Stimulated activated CD4-positive, alpha-beta T cell treated with anti-CD3 and anti-CD28 coated beads, Interleukin-1b, Interleukin-23, amount 100 ng/mL, for 1 hour (primary cell): ENCODE measurements around the gene CAMKV.
"Not testable (repeated sequence)": the region's sequence is repeated elsewhere in the genome, so short reads cannot be mapped to it uniquely, and the experiment has no call there.

Source experiments
- DNase-seq, 2 donors: peaks; one replicate each; pipeline ENCODE4 v3.0.0-alpha.2; 2020; ENCODE audit warnings: low read depth in 2 of 2

Gene CAMKV

DNA sequence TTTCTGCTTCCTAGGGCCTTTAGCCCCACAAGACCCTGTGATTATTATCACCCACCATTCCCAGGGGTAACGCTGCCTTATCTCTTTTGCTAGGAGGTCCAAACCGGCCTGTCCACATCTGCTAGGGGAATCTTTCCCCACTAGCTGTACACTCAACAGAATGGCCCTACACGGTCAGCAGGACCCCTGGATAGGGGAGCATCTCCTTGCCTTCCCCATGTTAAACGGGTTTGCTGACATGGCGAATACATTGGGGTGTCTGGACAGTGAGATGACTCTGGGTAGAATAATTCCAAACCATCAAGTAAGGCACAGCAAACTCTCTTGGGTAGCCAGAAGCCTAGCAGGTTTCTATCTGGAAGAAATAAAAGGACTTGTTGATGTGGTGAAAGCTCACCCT, 14.0 kb downstream of the CAMKV start:
- DNase-seq = no peak

DNA sequence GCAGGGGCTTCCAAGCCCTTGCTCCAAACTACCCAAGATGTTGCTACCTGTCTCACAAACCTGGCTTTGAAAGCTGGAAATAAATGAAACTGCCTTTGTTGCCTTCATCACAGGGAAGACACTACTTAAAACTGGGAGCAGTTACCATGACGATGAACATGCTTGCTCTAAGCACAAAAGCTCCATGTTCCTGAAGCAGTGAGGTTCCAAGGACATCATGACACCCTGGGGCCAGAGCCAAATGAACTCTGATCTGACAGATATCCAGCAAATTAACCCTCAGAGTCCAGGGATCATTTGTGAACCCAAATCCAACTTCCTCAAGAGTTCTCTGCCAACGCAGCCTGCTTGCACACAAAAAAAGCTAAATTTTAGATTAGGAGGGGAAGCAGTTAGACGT, 24.0 kb downstream of the CAMKV start:
- DNase-seq = no peak

DNA sequence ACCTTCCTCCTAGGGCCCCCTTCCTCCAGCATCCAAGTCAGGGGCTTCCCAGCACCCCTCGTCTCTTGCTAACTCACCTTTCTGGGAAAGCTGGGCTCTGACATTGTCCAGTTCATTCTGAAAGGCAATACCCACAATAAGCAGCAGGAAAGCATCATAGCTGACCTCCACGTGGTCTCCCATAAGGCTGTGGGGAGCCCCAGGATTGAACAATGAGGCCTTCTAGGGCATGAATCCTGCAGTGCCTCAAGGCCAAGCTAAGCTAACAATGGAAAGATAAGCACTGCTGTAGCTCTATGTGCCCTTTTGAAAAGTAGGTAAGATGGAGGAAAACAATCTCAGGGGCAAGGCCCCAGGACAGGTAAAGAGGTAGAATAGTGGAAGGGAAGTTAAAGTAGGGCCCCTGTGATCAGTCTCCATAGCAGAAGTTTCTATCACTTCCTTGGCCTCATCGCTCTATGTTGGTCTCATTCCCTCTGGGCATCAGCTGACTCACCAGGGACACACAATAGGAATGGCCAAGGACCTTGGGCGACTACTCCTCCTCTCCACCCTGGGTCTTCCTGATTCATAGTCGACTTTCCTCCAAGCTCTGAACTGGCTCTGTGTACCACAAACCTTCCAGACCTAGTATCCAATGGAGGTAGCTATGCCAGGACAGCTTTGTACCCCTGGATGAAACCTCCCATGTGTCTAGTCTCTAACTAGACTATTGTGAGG, 25.1 kb downstream of the CAMKV start:
- DNase-seq = no peak

DNA sequence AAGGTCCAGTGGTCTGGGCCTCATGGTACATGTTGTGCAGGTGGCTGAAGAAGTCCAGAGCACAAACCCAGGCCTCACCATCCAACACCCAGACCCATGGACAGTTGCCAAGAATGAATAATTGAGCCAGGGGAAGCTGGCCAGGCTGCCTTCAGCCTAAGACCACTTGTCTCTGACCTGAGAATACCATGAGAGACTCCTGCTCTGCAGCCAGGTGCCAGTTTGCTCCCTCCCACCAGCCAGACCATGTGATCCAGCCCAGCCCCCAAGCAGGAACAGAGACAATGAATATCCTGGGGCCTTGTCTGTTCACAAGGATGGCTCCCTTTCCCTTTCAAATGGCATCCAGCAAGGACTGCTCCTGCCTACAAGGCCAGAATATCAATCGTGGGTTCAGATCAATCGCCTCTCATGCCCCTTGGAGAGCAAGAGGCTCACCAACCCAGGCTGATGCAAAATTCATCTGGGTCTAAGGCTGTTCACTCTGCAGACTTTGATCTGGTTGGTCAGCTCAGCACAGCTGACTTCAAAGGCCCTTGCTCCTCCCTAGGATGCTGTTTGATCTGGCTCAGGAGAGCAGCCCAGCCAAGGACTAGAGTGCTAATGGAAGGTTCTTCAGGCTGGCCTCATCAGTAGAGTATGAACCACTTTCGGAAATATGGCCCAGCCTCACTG, 26.7 kb downstream of the CAMKV start:
- DNase-seq = no peak

DNA sequence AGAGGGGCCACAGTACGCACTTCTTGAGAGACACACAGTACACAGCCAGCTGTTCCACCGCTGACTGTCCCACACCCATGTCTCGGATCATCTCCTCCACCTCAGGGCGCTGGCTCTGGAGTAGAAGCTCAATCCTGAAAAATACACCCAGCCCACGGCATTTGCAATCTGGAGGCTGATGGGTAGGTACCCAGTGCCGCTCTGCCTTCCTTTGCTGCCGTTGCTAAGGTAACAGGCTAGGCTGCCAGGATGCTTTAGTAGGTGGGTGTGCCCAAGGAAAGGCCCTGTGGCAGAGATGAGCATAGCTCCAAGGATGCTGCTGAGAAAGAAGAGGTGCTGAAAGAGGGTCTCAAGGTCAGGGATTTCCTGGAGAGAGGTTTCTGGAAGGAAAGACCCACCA, 27.9 kb downstream of the CAMKV start:
- no peak for DNase-seq

DNA sequence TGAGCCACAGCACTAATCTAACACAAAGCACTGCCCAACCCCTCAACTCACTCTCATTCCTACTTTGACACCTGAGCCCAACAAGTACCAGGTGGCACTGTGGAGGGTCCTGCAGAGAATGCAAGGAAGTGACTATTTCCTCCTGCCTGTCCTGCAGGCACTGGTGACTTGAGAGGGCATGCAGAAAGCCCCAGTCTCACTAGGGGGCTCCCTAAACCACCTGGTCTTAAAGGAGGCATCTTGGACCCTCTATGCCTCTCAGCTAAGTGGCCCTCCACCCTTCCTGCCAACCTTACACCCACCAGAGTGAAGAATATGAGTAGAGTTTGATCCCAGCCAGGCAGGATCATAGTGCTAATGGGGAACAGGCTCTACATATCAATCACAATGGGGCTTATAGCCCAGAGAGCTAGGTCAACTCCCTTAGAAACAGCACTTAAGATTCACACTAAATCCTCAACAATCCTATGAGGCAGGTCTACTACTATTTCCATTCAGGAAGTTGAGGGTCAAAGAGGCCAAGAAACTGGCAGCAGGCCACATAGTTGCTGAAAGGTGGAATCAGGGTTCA, 28.5 kb downstream of the CAMKV start:
- no peak for DNase-seq

DNA sequence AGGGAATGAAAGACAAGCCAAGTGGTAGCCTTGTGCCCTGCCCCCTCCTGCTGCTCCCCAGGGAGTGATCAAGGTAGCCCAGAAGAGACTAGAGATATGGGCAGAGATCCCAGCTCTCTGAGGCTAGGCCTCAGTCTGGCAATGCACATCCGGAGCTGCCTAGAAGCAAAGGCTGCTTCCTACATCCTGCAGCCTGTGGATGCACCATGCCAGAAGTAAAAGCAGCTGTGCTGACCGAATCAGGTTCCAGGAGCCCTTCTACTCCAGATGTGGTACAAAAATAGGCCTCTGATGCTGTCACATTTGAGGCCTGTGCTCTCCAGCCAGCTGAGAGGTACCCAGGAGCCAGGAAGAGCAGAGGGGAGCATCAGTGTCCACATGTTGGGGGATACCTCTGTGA, 29.3 kb downstream of the CAMKV start:
- no peak for DNase-seq

DNA sequence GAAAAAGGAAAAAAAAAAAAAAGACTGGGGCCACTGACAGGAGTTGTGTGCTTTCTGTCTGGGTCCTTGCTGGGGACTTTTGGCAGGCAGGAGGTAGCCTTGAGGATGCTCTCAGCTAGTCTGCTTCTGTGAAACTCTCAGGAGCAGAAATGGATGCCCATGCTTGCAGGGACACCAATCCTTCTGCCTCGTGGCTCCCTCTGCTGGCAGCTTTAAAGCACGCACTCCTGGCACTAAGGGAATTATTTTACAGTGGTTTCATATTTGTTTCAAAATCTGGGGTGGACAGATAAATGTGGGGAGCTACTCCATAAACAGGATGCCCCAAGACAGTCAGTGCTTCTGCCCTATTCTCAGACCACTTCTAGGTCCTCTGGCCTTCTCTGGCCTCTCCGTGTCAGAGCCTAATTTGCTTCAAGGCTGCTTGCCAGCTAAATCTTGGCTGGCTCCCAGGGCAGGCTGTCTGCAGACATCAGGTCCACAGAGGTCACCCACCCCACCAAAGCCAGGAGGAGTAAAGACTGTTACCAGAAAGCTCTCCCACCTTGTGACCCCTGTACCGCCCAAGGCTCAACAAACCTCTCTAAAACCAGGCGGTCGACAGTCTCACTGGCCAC, 30.4 kb downstream of the CAMKV start:
- peak; percentile 65 to 68 for DNase-seq

DNA sequence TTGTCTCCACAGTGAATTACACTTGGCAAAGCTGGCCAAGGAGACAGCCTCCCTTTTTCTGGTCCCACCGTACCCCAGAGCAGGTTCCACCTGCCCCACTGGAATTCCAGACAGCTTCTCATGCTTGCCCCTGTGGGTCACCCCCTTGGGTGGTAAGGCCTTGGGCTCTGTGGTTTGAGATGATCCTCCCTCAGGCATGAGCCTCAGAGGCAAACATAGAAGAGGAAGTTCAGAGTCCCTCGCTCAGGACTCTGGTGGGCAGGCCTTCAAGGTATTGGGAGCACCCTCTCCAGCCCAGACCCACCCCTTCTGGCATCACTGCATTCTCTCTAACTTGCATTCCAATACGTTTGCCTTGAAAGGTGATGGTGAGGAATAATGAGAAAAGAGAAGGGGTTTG, 38.4 kb downstream of the CAMKV start:
- DNase-seq = no peak

DNA sequence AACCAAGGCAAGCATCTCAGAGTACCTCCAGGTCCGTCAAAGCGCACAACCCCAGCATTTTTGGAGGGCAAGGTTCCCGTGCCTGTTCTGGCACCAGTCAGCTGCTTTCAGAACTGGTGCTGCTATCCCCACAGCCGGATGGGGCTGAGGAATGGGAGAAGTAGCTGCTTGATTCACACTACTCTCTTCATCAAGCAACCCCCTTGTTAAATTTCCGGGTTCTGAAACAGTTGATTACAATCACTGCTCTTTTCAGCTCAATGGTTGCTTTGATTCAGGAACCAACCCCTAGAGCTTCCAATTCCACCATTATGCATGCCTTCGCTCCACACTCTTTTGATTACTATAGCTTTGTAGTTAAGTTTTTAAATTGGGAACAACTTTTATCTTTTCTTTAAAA, 43.7 kb downstream of the CAMKV start:
- no peak for DNase-seq

DNA sequence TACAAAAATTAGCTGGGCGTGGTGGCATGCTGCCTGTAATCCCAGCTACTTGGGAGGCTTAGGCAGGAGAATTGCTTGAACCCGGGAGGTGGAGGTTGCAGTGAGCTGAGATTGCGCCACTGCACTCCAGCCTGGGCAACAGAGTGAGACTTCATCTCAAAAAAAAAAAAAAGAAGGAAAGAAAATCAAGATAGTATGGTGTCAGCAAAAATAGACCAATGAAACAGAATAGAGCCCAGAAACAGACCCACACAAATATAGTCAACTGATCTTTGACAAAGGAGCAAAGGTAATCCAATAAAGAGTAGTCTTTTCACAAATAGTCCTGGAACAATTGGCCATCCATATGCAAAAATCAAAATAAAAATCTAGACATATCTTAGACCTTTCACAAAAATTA, 46.6 kb downstream of the CAMKV start:
- DNase-seq = not testable (repeated sequence)

DNA sequence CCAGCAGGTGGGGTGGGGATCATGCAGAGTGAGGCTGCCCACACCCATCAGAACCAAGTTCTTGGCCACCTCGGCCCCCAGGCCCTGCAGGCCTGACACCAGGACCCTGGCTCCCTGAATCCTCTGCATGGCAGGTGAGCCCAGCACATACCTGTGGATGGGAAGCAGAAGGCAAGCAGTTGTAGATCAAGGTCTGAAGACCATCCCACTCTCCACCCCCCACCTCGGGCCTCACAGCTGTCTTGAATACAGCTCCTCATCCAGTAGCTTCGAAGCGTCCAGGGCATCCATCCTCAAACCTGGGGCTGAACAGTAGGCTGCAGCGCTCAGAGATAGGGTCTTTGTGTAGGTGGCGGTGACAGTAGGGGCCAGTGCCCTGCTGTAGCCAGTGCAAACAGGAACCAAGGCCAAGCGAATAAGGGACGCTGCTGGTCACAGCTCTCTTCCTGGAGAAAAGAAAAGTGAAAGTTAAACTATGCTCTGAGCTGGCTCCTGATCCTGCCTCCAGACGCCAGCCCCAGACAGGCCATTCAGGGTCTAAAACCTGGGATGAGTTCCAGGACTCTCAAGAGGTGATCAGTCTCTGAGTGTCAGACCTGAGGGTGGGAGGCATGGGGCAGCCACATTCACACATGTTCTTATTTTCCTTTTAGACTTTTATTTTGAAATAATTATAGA, 56.1 kb downstream of the CAMKV start, which contains the start of gene UBA7:
TSS of gene UBA7 (minus strand) at position 457 of the 678 bp plus-strand sequence. CDS start at position 291, 166 bp downstream.
- no peak for DNase-seq

DNA sequence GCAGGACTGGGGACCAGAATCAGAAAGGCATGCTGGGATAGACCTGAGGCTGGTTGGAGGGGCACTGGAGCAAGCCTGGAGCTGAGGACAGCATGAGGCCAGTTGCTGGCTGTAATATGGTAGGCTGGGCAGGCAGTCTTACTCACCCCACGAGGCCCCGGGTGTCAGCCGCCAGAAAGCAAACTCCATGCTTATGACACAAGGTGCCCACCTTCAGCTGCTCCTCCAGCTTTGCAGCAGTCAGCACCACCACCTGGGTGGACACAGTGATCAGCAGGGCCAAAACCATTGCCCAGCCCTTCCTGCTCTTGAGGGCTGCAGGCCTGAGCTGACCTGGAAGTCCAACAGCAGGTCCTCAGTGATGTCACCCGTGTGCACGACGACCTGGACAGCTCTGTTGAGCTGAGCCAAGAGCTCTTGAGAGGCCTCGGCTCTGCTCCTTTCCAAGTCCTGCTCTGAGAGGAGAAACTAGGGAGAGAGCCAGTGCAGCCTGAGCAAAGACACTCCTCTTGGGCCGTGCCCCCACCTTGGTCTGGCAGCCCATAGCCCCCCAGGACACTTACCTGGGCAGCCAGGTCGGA, 56.7 kb downstream of the CAMKV start:
- no peak for DNase-seq
